Adrenal gland (tissue), 12 donors: ENCODE measurements around the gene CEBPB. TPM values are rescaled to one million over a fixed set of nuclear protein-coding genes. Genes with fewer than 3 reads are reported as not detected.
A peak's percentile ranks its signal among the peaks of the same experiment; 100 is the strongest.
"Not testable (repeated sequence)": the region's sequence is repeated elsewhere in the genome, so short reads cannot be mapped to it uniquely, and the experiment has no call there.

Experiments used
- DNase-seq, 7 donors: peaks; one replicate each; pipeline ENCODE4 v3.0.0-alpha.2; 2019 to 2020
- H3K27ac ChIP-seq, 5 donors: fragments of 200-600 bp; sonication (generic) in 4 of 5; 1 replicate in 3 of 5; 2 replicates in 2 of 5; pipeline versions ENCODE4 v1.5.1 to v1.8.0; 2016 to 2020; ENCODE audit warnings: mild to moderate bottlenecking in 1 of 5
- H3K27me3 ChIP-seq: fragments of 200-600 bp; 2 replicates; pipeline ENCODE4 v1.8.0; 2021
- H3K36me3 ChIP-seq, 2 donors: fragments of 200-600 bp; replicated peaks in 1 of 2; 1 replicate in 1 of 2; 2 replicates in 1 of 2; pipeline versions ENCODE4 v1.5.1 to v1.8.0; 2018 to 2022
- H3K4me1 ChIP-seq, 2 donors: fragments of 200-600 bp; replicated peaks in 1 of 2; 1 replicate in 1 of 2; 2 replicates in 1 of 2; pipeline versions ENCODE4 v1.5.1 to v1.8.0; 2018 to 2021
- H3K4me3 ChIP-seq, 4 donors: fragments of 200-600 bp; sonication (generic) in 3 of 4; one replicate each; pipeline ENCODE4 v1.5.1; 2016 to 2018
- H3K9me3 ChIP-seq, 3 donors: fragments of 200-600 bp; sonication (generic) in 1 of 3; replicated peaks in 1 of 3; 1 replicate in 2 of 3; 2 replicates in 1 of 3; pipeline versions ENCODE4 v1.5.1 to v1.8.0; 2016 to 2021
- CTCF ChIP-seq, 6 experiments: fragments of 450-650 bp in 4 of 6; fragments of 200-600 bp in 2 of 6; sonication (generic) in 1 of 6; IDR thresholded peaks; 1 replicate in 5 of 6; 2 replicates in 1 of 6; pipeline versions ENCODE4 v1.5.1 to v1.8.0; 2016 to 2021; ENCODE audit warnings: antibody characterized with exemption in 6 of 6, mild to moderate bottlenecking in 2 of 6, moderate library complexity in 1 of 6
- POLR2A ChIP-seq, 2 donors: fragments of 450-650 bp; IDR thresholded peaks; one replicate each; pipeline ENCODE4 v1.6.1; 2017; ENCODE audit warnings: antibody characterized with exemption in 2 of 2, mild to moderate bottlenecking in 2 of 2, moderate library complexity in 1 of 2
- WGBS, 4 donors: extraction: QIAGEN DNeasy Blood & Tissue Kit in 2 of 4; methylation state at CpG; one replicate each; pipeline versions ENCODE4 v1.1.5 to v1.1.7; 2013 to 2017; 5-methylcytosine and 5-hydroxymethylcytosine counted together
- intact Hi-C, 2 donors: fragments of 100-400 bp; cut with DNase I; formaldehyde crosslinking; loops; one replicate each; pipeline versions ENCODE4 v1.14.1 to v1.15.0; 2022 to 2023
- polyA plus RNA-seq, 3 donors: library from polyadenylated mRNA; stranded (reverse); fragments of 200-250 nt in 2 of 3; fragments of 350-450 nt in 1 of 3; fragmentation: Illumina TruSeq in 1 of 3; extraction: RNeasy Lipid Tissue Mini Kit (QIAGEN cat#74804) in 1 of 3; gene quantifications; one replicate each; pipeline ENCODE4 v1.2.3, GENCODE V29; 2013 to 2014
- total RNA-seq, 9 donors: library from RNA; depleted of rRNA in 4 of 9; stranded (reverse); fragments of >200 nt in 4 of 9; fragments of 120-200 nt in 1 of 9; fragmentation: NEBNext Ultra II Directional in 1 of 9; extraction: Animal tissue kit (Norgen Biotek cat#: 25700) in 1 of 9; gene quantifications; one replicate each; pipeline versions ENCODE4 v1.1.0 to v1.2.4, GENCODE V29; 2013 to 2023
- donor health status: healthy with polysubstance abuse.
- donor health status: Bipolar disorder and iron deficiency.
- donor health status: DM: yes; HTN: yes; CAD: no.
- donor health status: DM: no; HTN: no; CAD: no.
- donor health status: DM: no; HTN: no; CAD: no.
- donor health status: DM: yes; HTN: yes; CAD: no.

The CEBPB gene
- total and polyA plus RNA-seq, 12 donors, result 14.9 to 272 (median 207) TPM

GRCh38 chr20:50175938-50176933 is 14.4 kb upstream of the CEBPB start:
- TF ChIP-seq CTCF (IDR thresholded peaks at IDR 0.05) (no peak), POLR2A (IDR thresholded peaks at IDR 0.05) (no peak)
- no peak overlapping the region for H3K4me3 ChIP-seq
- no peaks in the 10 kb centered on the region for H3K36me3 ChIP-seq
- H3K9me3 ChIP-seq, result no peaks in the 10 kb centered on the region
- H3K27me3 ChIP-seq, result no peaks in the 10 kb centered on the region
- intact Hi-C loops, result loop anchor here (10.0 kb wide), 1 partner anchor 201 kb away; no protein-coding TSS in a partner anchor
- 89 to 93% (median 92%) methylated on average over 18 of the region's 18 CpGs for WGBS, 4 donors
- no peak for DNase-seq
- H3K4me1 ChIP-seq, result peaks cover 3 to 19% of the 10 kb centered on the region in 2 donors
- H3K27ac ChIP-seq, result no peak overlapping the region

- H3K4me1 ChIP-seq, H3K36me3 ChIP-seq, H3K27ac ChIP-seq, H3K27me3 ChIP-seq, H3K4me3 ChIP-seq, DNase-seq, H3K9me3 ChIP-seq: not testable (repeated sequence)
- WGBS, 4 donors, result 83 to 91% (median 85%) methylated on average over 9 of the region's 9 CpGs
- intact Hi-C loops, result loop anchor here (10.0 kb wide), 1 partner anchor 204 kb away; no protein-coding TSS in a partner anchor
Measured at GRCh38 chr20:50178672-50179071, 12.0 kb upstream of the CEBPB start.

- no peaks in the 10 kb centered on the region for H3K9me3 ChIP-seq
- DNase-seq, result peak in 1 of 7 donors; percentile 26
- WGBS, 4 donors, result 94 to 95% (median 95%) methylated on average over 10 of the region's 10 CpGs
- H3K4me3 ChIP-seq, result no peak overlapping the region
- H3K4me1 ChIP-seq, result peaks cover 0 to 6% of the 10 kb centered on the region in 2 donors
- H3K36me3 ChIP-seq, result no peaks in the 10 kb centered on the region
- H3K27ac ChIP-seq, result no peak overlapping the region
- intact Hi-C loops, result loop anchor here in 1 of 2 donors (10.0 kb wide), 1 partner anchor 573 kb away; no protein-coding TSS in a partner anchor
- TF ChIP-seq CTCF (IDR thresholded peaks at IDR 0.05) (no peak), POLR2A (IDR thresholded peaks at IDR 0.05) (no peak)
- no peaks in the 10 kb centered on the region for H3K27me3 ChIP-seq
Measured at GRCh38 chr20:50181344-50181743, 9.3 kb upstream of the CEBPB start.

GRCh38 chr20:50182346-50182745 is 8.3 kb upstream of the CEBPB start:
- intact Hi-C loops, result loop anchor here in 1 of 2 donors (10.0 kb wide), 1 partner anchor 572 kb away; no protein-coding TSS in a partner anchor
- H3K27ac ChIP-seq, result no peak overlapping the region
- peaks cover 0 to 6% of the 10 kb centered on the region in 2 donors for H3K4me1 ChIP-seq
- H3K27me3 ChIP-seq, result no peaks in the 10 kb centered on the region
- H3K4me3 ChIP-seq, result no peak overlapping the region
- no peaks in the 10 kb centered on the region for H3K36me3 ChIP-seq
- 70 to 76% (median 72%) methylated on average over 2 of the region's 2 CpGs for WGBS, 4 donors
- no peaks in the 10 kb centered on the region for H3K9me3 ChIP-seq
- no peak for DNase-seq
- TF ChIP-seq CTCF (IDR thresholded peaks at IDR 0.05), result no peak
